ENCODE data around the gene PTPN1. TPM values are rescaled to one million over a fixed set of nuclear protein-coding genes. Genes with fewer than 3 reads are reported as not detected.

The PTPN1 gene
- total RNA-seq, 1 experiment from 2014 or later: 30.8 TPM

- Histone ChIP-seq H4K20me1 (ENCODE audit: control insufficient read depth, insufficient read depth, insufficient read length) (no peaks in the 10 kb centered on the region), H3K14ac (ENCODE audit: insufficient read depth, low read length) (no peak overlapping the region), H3K9me3 (ENCODE audit: control insufficient read depth, low read depth, low read length) (no peaks in the 10 kb centered on the region), H3K79me1 (ENCODE audit: insufficient read depth, low read depth, low read length, poor library complexity, severe bottlenecking) (no peaks in the 10 kb centered on the region), H2BK120ac (ENCODE audit: low read depth, low read length, poor library complexity, severe bottlenecking) (no peak overlapping the region), H3K18ac (ENCODE audit: insufficient read length, low read depth, low read length) (no peak overlapping the region), H3K9ac (ENCODE audit: extremely low read depth, insufficient read length, low read length) (no peak overlapping the region), H3T11ph (ENCODE audit: low read length) (no peak overlapping the region), H2BK5ac (ENCODE audit: insufficient read length, low read length) (no peak overlapping the region), H3K56ac (ENCODE audit: insufficient read length, low read depth, low read length) (no peak overlapping the region), H2AK5ac (ENCODE audit: insufficient read length, low read length) (no peak overlapping the region), H2BK12ac (ENCODE audit: insufficient read length, low read depth, low read length) (no peak overlapping the region), H3K27ac (ENCODE audit: insufficient read length, low read depth, low read length) (no peak overlapping the region), H3K4me1 (ENCODE audit: insufficient read depth, low read length) (no peaks in the 10 kb centered on the region), H4K91ac (ENCODE audit: insufficient read length, low read depth, low read length) (no peak overlapping the region), H3K79me2 (ENCODE audit: insufficient read depth, low read length) (no peaks in the 10 kb centered on the region), H3K23me2 (ENCODE audit: insufficient read length, low read depth, low read length, poor library complexity, severe bottlenecking) (no peaks in the 10 kb centered on the region), H4K5ac (ENCODE audit: insufficient read length, low read depth, low read length) (no peak overlapping the region), H3K27me3 (ENCODE audit: insufficient read depth, low read length) (no peaks in the 10 kb centered on the region), H3K4ac (ENCODE audit: low read depth, low read length) (no peak overlapping the region), H4K8ac (replicated peaks; ENCODE audit: insufficient read length, low read depth, low read length) (no peak overlapping the region), H2BK15ac (ENCODE audit: low read depth, low read length) (no peak overlapping the region), H2AFZ (ENCODE audit: low read length) (no peak overlapping the region), H3K23ac (ENCODE audit: insufficient read length, low read depth, low read length) (no peak overlapping the region), H3K4me2 (ENCODE audit: insufficient read depth, insufficient read length, low read length) (no peak overlapping the region), H2BK20ac (ENCODE audit: low read depth, low read length, poor library complexity, severe bottlenecking) (no peak overlapping the region)
- DNase-seq: no peak
- H3K4me3 Mint-ChIP-seq: no peak overlapping the region
- no peaks in the 10 kb centered on the region for H3K9me3 Mint-ChIP-seq
- H3K36me3 Mint-ChIP-seq (ENCODE audit: insufficient read depth in 1 of 3, low read depth in 3 of 3): no peaks in the 10 kb centered on the region
- H3K27me3 Mint-ChIP-seq (ENCODE audit: low read depth): no peaks in the 10 kb centered on the region
- TF ChIP-seq CTCF (conservative IDR thresholded peaks at IDR 0.05): no peak
- H3K4me1 Mint-ChIP-seq: peaks cover 4 to 11% of the 10 kb centered on the region in 2 experiments
- H3K27ac Mint-ChIP-seq: no peak overlapping the region
- WGBS (ENCODE audit: extremely low coverage, insufficient read length, low lambda C conversion rate): no CpG with 5 or more reads among the region's 2 CpGs
These were observed 40.3 kb downstream of the PTPN1 start for GRCh38 chr20:50550531-50550930.
